Breast epithelium (tissue), 3 donors: ENCODE results near the gene CAMK2D.

Experiments
- CTCF ChIP-seq, 3 donors: fragments of 450-650 bp; IDR thresholded peaks; one replicate each; pipeline ENCODE4 v1.5.1; 2016 to 2017; ENCODE audit warnings: antibody characterized with exemption in 3 of 3, mild to moderate bottlenecking in 3 of 3, moderate library complexity in 3 of 3
- POLR2A ChIP-seq: fragments of 450-650 bp; IDR thresholded peaks from one replicate; pipeline ENCODE4 v1.6.1; 2016; ENCODE audit warnings: antibody characterized with exemption, mild to moderate bottlenecking, moderate library complexity

- TF ChIP-seq CTCF (IDR thresholded peaks at IDR 0.05) (no peak), POLR2A (no peak)
These were observed 68.6 kb downstream of the CAMK2D start for GRCh38 chr4:113692809-113693411.
